CD14-positive monocyte (primary cell): Measurements from ENCODE around the gene SLC24A3. TPM values are rescaled to one million over a fixed set of nuclear protein-coding genes. Genes with fewer than 3 reads are reported as not detected.
A peak's percentile ranks its signal among the peaks of the same experiment; 100 is the strongest.

Source experiments
- DNase-seq, 3 donors: peaks; one replicate each; pipeline ENCODE4 v3.0.0-alpha.2; 2011 to 2022
- H2AFZ ChIP-seq: 2 replicates; pipeline ENCODE4 v1.6.0; 2012; ENCODE audit warnings: mild to moderate bottlenecking, low read depth, low read length, inconsistent platforms; ENCODE audit not compliant: insufficient read depth, poor library complexity, severe bottlenecking
- H3K27ac ChIP-seq, 2 donors: 1 replicate in 1 of 2; 2 replicates in 1 of 2; pipeline ENCODE4 v1.5.1; 2012 to 2013; ENCODE audit warnings: low read length in 2 of 2, control low read depth in 1 of 2, inconsistent platforms in 1 of 2, low read depth in 1 of 2, mild to moderate bottlenecking in 1 of 2
- H3K27me3 ChIP-seq, 2 donors: one replicate each; pipeline versions ENCODE4 v1.6.0 to v1.6.1; 2011 to 2013; ENCODE audit warnings: low read length in 2 of 2; ENCODE audit not compliant: control insufficient read depth in 2 of 2, insufficient read depth in 2 of 2
- H3K36me3 ChIP-seq, 2 donors: replicated peaks in 1 of 2; 1 replicate in 1 of 2; 2 replicates in 1 of 2; pipeline versions ENCODE4 v1.5.1 to v1.6.1; 2012 to 2013; ENCODE audit warnings: low read length in 2 of 2, control low read depth in 1 of 2, inconsistent platforms in 1 of 2, mild to moderate bottlenecking in 1 of 2; ENCODE audit not compliant: insufficient read depth in 2 of 2, control insufficient read depth in 1 of 2
- H3K4me1 ChIP-seq, 2 donors: 1 replicate in 1 of 2; 2 replicates in 1 of 2; pipeline versions ENCODE4 v1.5.1 to v1.6.1; 2012 to 2013; ENCODE audit warnings: low read length in 2 of 2, control low read depth in 1 of 2, inconsistent platforms in 1 of 2, mild to moderate bottlenecking in 1 of 2, moderate library complexity in 1 of 2; ENCODE audit not compliant: insufficient read depth in 2 of 2, control insufficient read depth in 1 of 2
- H3K4me2 ChIP-seq: replicated peaks from 2 replicates; pipeline ENCODE3; 2012; ENCODE audit warnings: low read length, moderate library complexity, mild to moderate bottlenecking; ENCODE audit not compliant: poor library complexity, severe bottlenecking; ENCODE audit errors: extremely low read depth
- H3K4me3 ChIP-seq, 3 experiments: fragments of 200-600 bp in 1 of 3; sonication (generic) in 1 of 3; replicated peaks in 1 of 3; 1 replicate in 2 of 3; 2 replicates in 1 of 3; pipeline ENCODE4 v1.5.1; 2011 to 2013; ENCODE audit warnings: low read length in 3 of 3, mild to moderate bottlenecking in 3 of 3, control low read depth in 2 of 3, low read depth in 2 of 3, inconsistent platforms in 1 of 3, moderate library complexity in 1 of 3
- H3K79me2 ChIP-seq: 2 replicates; pipeline ENCODE4 v1.6.0; 2012; ENCODE audit warnings: mild to moderate bottlenecking, control low read depth, inconsistent platforms, low read length, moderate library complexity; ENCODE audit not compliant: insufficient read depth
- H3K9ac ChIP-seq: 2 replicates; pipeline ENCODE4 v1.6.0; 2017; ENCODE audit warnings: low read length, mild to moderate bottlenecking; ENCODE audit not compliant: insufficient read depth, poor library complexity, severe bottlenecking
- H3K9me3 ChIP-seq, 2 donors: replicated peaks in 1 of 2; 1 replicate in 1 of 2; 2 replicates in 1 of 2; pipeline versions ENCODE4 v1.5.1 to v1.6.1; 2012 to 2013; ENCODE audit warnings: low read length in 2 of 2, control low read depth in 1 of 2; ENCODE audit not compliant: control insufficient read depth in 1 of 2, insufficient read depth in 1 of 2
- H4K20me1 ChIP-seq: 2 replicates; pipeline ENCODE4 v1.6.0; 2012; ENCODE audit warnings: mild to moderate bottlenecking, low read length, control low read depth, moderate library complexity; ENCODE audit not compliant: insufficient read depth
- H3K27ac Mint-ChIP-seq, 7 donors: one replicate each; pipeline ENCODE4 v1.8.0; 2020; ENCODE audit warnings: mild to moderate bottlenecking in 7 of 7, mixed read lengths in 7 of 7, moderate library complexity in 6 of 7, inconsistent platforms in 2 of 7
- H3K27me3 Mint-ChIP-seq, 3 donors: one replicate each; pipeline ENCODE4 v1.8.0; 2021 to 2022; ENCODE audit warnings: low read depth in 3 of 3, mild to moderate bottlenecking in 3 of 3, mixed read lengths in 3 of 3, moderate library complexity in 3 of 3, inconsistent platforms in 1 of 3
- H3K36me3 Mint-ChIP-seq, 2 donors: one replicate each; pipeline ENCODE4 v1.8.0; 2020; ENCODE audit warnings: mixed read lengths in 2 of 2, inconsistent platforms in 1 of 2, mild to moderate bottlenecking in 1 of 2
- H3K4me1 Mint-ChIP-seq: one replicate; pipeline ENCODE4 v1.8.0; 2020; ENCODE audit warnings: mild to moderate bottlenecking, mixed read lengths
- H3K4me3 Mint-ChIP-seq, 2 donors: one replicate each; pipeline ENCODE4 v1.8.0; 2020; ENCODE audit warnings: mild to moderate bottlenecking in 2 of 2, mixed read lengths in 2 of 2, moderate library complexity in 1 of 2
- H3K9me3 Mint-ChIP-seq, 7 donors: one replicate each; pipeline ENCODE4 v1.8.0; 2020 to 2022; ENCODE audit warnings: mixed read lengths in 7 of 7, mild to moderate bottlenecking in 6 of 7, moderate library complexity in 6 of 7, inconsistent platforms in 2 of 7
- CTCF ChIP-seq: fragments of 200-600 bp; IDR thresholded peaks from one replicate; pipeline ENCODE4 v1.8.0; 2022; ENCODE audit warnings: antibody characterized with exemption, mild to moderate bottlenecking
- WGBS: methylation state at CpG from one replicate; pipeline ENCODE4 v1.1.5; 2013; ENCODE audit warnings: missing lambda C conversion rate; ENCODE audit not compliant: insufficient coverage; 5-methylcytosine and 5-hydroxymethylcytosine counted together
- intact Hi-C, 2 donors: fragments of 100-400 bp; cut with micrococcal nuclease; formaldehyde crosslinking; loops; one replicate each; pipeline versions ENCODE4 v1.15.0 to v1.15.1; 2023
- polyA plus RNA-seq, 3 donors: library from polyadenylated mRNA; depleted of rRNA in 1 of 3; unstranded in 2 of 3; stranded (reverse) in 1 of 3; fragments of 300-500 nt in 2 of 3; fragments of >200 nt in 1 of 3; fragmentation: Illumina TruSeq in 2 of 3; gene quantifications; 1 replicate in 2 of 3; 2 replicates in 1 of 3; pipeline ENCODE4 v1.2.3, GENCODE V29; 2012 to 2021

The SLC24A3 gene
- polyA plus RNA-seq, 3 donors, result 0.04 to 0.08 TPM; not detected in 1

DNA sequence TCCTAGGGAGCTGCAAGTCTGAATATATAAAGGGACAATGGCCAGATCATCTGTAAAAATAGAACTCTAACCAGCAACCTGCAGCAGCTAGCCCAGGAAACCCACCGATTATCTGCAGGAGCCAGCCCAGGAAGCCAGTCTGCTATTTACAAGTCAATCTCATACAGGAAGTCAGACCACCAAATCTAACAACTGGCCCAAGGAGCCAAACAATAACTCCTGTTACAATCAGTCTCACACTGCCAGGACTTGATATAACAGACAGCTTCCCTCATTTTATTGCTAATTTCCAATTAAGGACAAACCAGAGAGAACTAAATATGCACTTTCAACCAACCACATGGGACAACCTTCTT, 531.2 kb downstream of the SLC24A3 start:
- Mint-ChIP-seq H3K9me3 (peaks cover 2 to 10% (median 8%) of the 10 kb centered on the region in 7 donors), H3K4me1 (peaks cover 23% of the 10 kb centered on the region), H3K27ac (peak overlapping the region; percentile 88 to 97 (median 91)), H3K27me3 (peaks cover 0 to 5% (median 2%) of the 10 kb centered on the region in 3 donors), H3K36me3 (peaks cover 0 to 4% of the 10 kb centered on the region in 2 donors), H3K4me3 (peak overlapping the region in 1 of 2 donors; percentile 76)
- 0% methylated on average over 1 of the region's 1 CpG for WGBS
- Histone ChIP-seq H3K9me3 (peaks cover 0 to 3% of the 10 kb centered on the region in 2 donors), H3K36me3 (no peaks in the 10 kb centered on the region), H4K20me1 (no peaks in the 10 kb centered on the region), H3K27ac (peak overlapping the region in 1 of 2 donors; percentile 84), H3K27me3 (no peaks in the 10 kb centered on the region), H3K4me1 (peaks cover 17 to 19% of the 10 kb centered on the region in 2 donors), H3K4me3 (no peak overlapping the region), H3K9ac (no peak overlapping the region), H3K79me2 (no peaks in the 10 kb centered on the region), H2AFZ (peak overlapping the region; percentile 12), H3K4me2 (no peak overlapping the region)
- intact Hi-C loops, result no loop called here
- TF ChIP-seq CTCF, result no peak
- DNase-seq, result no peak

DNA sequence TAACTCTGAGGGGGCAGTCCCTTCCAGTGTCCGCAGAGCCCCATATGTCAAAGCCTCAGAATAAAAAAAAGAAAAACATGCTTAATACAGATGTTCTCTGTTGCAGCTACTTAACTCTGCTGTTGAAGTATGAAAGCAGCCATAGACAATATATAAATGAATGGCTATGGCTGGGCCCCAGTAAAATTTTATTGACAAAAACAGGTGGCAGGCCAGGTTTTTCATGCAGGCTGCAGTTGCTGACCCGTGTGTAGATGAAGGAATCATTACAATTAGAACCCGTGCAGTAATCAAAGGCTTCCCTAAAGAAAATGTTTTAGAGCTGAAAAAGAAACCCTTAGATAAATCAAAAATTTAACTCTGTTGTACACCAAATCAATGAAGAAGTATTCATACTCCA, 532.7 kb downstream of the SLC24A3 start:
- Histone ChIP-seq H3K4me2 (no peak overlapping the region), H3K9me3 (peaks cover 0 to 3% of the 10 kb centered on the region in 2 donors), H3K79me2 (no peaks in the 10 kb centered on the region), H3K27me3 (no peaks in the 10 kb centered on the region), H3K4me3 (no peak overlapping the region), H3K4me1 (peaks cover 17 to 19% of the 10 kb centered on the region in 2 donors), H4K20me1 (no peaks in the 10 kb centered on the region), H3K27ac (no peak overlapping the region), H3K9ac (no peak overlapping the region), H3K36me3 (no peaks in the 10 kb centered on the region), H2AFZ (no peak overlapping the region)
- WGBS, result no CpG with 5 or more reads among the region's 3 CpGs
- no peak for DNase-seq
- intact Hi-C loops, result loop anchor here in 1 of 2 donors (5.0 kb wide), 1 partner anchor 53 kb away; no protein-coding TSS in a partner anchor
- TF ChIP-seq CTCF, result no peak
- no peak overlapping the region for H3K4me3 Mint-ChIP-seq
- H3K27me3 Mint-ChIP-seq, result peaks cover 0 to 5% (median 2%) of the 10 kb centered on the region in 3 donors
- H3K4me1 Mint-ChIP-seq, result peaks cover 23% of the 10 kb centered on the region
- no peak overlapping the region for H3K27ac Mint-ChIP-seq
- peaks cover 2 to 10% (median 8%) of the 10 kb centered on the region in 7 donors for H3K9me3 Mint-ChIP-seq
- H3K36me3 Mint-ChIP-seq, result peaks cover 0 to 4% of the 10 kb centered on the region in 2 donors
